C4-2B (cell line): ENCODE measurements around the gene HSPBP1.
"Not testable (repeated sequence)": the region's sequence is repeated elsewhere in the genome, so short reads cannot be mapped to it uniquely, and the experiment has no call there.

Source experiments
- H3K27ac ChIP-seq: fragments of 450-650 bp; 2 replicates; pipeline ENCODE4 v1.5.1; 2017
- CTCF ChIP-seq: fragments of 450-650 bp; conservative IDR thresholded peaks from 2 replicates; pipeline ENCODE4 v1.5.1; 2017; ENCODE audit warnings: mild to moderate bottlenecking
- ZFX ChIP-seq: fragments of 450-650 bp; IDR thresholded peaks from 2 replicates; pipeline ENCODE4 v1.6.1; 2017

Gene HSPBP1

DNA sequence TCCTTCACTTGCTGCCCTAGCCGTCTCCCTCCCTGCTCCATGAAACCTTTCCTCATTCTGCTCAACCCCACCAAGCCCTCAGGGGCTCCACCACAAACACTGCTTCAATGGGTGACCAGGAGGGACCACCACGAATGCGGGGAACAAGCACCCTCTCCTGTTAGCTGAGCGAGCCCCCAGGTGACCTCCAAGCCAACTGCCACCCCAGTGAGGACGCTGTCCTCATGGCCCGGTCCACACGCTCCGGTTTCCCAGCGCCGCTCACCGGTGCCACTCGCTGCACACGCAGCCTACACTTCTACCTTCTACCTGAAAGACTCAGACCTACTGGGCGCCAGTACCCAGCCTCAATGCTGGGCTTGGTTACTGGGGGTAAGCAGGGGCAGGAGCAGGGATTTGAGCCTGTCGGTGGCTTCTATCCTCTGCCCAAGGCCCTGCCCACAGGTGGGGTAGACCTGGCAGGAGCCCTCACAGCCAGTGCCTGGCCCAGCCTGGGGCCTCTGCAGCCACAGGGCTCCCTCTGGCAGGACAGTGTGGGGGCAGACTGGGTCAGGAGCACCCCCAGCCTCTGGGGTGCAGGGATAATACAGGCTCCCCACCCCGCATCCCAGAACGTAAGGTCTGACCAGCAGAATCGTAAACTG, 50.6 kb downstream of the HSPBP1 start:
- H3K27ac ChIP-seq = no peak overlapping the region
- TF ChIP-seq CTCF = no peak
- no peak for TF ChIP-seq ZFX

- no peak for TF ChIP-seq CTCF
- no peak within 1 kb of the TSS for H3K27ac ChIP-seq
These were observed 51.4 kb downstream of the HSPBP1 start, which contains the start of gene TMEM86B for GRCh38 chr19:55228403-55229031. TMEM86B (minus strand) TSS chr19:55228763; CDS start chr19:55228741, 22 bp downstream.

DNA sequence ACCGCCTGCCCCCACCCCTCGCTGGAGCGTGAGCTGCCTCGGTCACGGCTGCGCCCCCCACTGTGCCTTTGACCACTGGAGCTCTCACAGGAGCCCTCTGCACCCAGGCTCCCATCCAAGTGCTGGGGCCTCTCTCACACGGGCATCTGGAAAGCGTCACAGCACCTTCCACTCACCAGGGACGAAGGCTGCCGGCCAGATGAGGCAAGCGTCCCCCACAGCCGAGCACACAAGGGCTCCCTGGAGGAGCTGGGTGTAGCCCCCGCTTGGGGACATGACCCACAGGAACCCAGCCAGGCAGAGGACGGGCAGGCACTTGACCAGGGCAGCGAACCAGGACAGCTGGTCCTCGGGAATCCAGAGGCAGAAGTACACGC, 51.9 kb downstream of the HSPBP1 start:
- no peak overlapping the region for H3K27ac ChIP-seq
- no peak for TF ChIP-seq ZFX
- TF ChIP-seq CTCF = no peak

GRCh38 chr19:55227241-55228014, 52.5 kb downstream of the HSPBP1 start:
- TF ChIP-seq CTCF (no peak), ZFX (no peak)

DNA sequence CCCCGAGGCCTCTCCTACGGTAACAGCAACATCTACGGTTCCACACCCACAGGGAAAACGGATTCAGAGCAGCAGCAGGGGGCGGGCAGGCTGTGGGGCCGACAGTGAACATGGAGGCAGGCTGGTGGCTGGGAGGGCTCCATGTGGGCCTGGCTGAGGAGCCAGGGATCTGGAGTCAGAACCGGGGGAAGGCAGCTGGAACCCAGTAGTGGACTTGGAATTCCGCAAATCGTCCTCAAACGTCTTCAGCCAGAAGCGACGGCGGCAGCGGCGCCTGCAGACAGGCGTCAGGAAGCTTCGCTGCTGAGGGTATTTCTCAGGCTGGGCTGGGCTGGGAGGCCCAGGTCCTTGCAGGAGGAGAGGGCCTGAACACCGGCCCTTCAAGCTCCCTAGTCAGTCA, 53.1 kb downstream of the HSPBP1 start:
- H3K27ac ChIP-seq = no peak overlapping the region
- TF ChIP-seq ZFX (no peak), CTCF (no peak)

More at GRCh38 chr19:55227241-55228014, 52.5 kb downstream of the HSPBP1 start:
- H3K27ac ChIP-seq = no peak overlapping the region

GRCh38 chr19:55226273-55226672, 53.6 kb downstream of the HSPBP1 start:
- H3K27ac ChIP-seq = no peak overlapping the region
- TF ChIP-seq CTCF = no peak
- TF ChIP-seq ZFX = no peak

- no peak for TF ChIP-seq CTCF
- no peak for TF ChIP-seq ZFX
- no peak overlapping the region for H3K27ac ChIP-seq
These were observed 54.4 kb downstream of the HSPBP1 start for GRCh38 chr19:55225415-55225958.

DNA sequence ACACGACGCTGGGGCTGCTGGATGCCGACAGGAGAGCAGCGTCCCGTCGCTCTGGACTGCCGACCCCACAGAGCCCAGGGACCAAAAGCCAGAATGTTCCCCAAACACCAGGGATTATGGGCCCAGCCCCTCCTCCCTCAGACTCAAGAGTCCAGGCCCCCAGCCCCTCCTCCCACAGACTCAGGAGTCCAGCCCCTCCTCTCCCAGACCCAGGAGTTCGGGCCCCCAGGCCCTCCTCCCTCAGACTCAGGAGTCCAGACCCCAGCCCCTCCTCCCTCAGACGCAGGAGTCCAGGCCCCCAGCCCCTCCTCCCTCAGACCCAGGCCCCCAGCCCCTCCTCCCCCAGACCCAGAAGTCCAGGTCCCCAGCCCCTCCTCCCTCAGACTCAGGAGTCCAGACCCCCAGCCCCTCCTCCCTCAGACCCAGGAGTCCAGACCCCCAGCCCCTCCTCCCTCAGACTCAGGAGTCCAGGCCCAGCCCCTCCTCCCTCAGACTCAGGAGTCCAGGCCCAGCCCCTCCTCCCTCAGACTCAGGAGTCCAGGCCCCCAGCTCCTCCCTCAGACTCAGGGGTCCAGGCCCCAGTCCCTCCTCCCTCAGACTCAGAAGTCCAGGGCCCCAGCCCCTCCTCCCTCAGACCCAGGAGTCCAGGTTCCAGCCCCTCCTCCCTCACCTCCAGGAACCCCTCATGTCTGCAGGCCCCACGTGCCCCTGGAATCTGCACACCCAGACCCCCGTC, 55.1 kb downstream of the HSPBP1 start:
- not testable (repeated sequence) for H3K27ac ChIP-seq
